KMS-11 (cell line): ENCODE results near the gene RPL7A.

Source experiments
- H2AFZ ChIP-seq: fragments of 200-600 bp; sonication (generic); 2 replicates; pipeline ENCODE4 v1.6.1; 2016; ENCODE audit warnings: antibody characterized with exemption, mixed run types, low read depth
- H3K27ac ChIP-seq: fragments of 200-600 bp; sonication (generic); 2 replicates; pipeline ENCODE4 v1.6.1; 2016; ENCODE audit warnings: mild to moderate bottlenecking, mixed run types
- H3K27me3 ChIP-seq: fragments of 200-600 bp; sonication (generic); 2 replicates; pipeline ENCODE4 v1.6.1; 2017; ENCODE audit warnings: mild to moderate bottlenecking, low read depth, mixed run types, moderate library complexity; ENCODE audit not compliant: insufficient read depth
- H3K36me3 ChIP-seq: fragments of 200-600 bp; sonication (generic); 2 replicates; pipeline ENCODE4 v1.6.1; 2017; ENCODE audit warnings: mild to moderate bottlenecking, mixed run types; ENCODE audit not compliant: insufficient read depth
- H3K4me1 ChIP-seq: fragments of 200-600 bp; sonication (generic); 2 replicates; pipeline ENCODE4 v1.6.1; 2016; ENCODE audit warnings: mild to moderate bottlenecking, low read depth, mixed run types; ENCODE audit not compliant: poor library complexity, severe bottlenecking
- H3K4me2 ChIP-seq: fragments of 200-600 bp; sonication (generic); 2 replicates; pipeline ENCODE4 v1.7.0; 2016; ENCODE audit warnings: mild to moderate bottlenecking, mixed run types
- H3K4me3 ChIP-seq: fragments of 200-600 bp; sonication (generic); IDR thresholded peaks from 2 replicates; pipeline ENCODE4 v1.6.1; 2017; ENCODE audit warnings: low read depth, low read length, mixed read lengths; ENCODE audit not compliant: insufficient read depth
- H3K79me2 ChIP-seq: fragments of 200-600 bp; sonication (generic); 2 replicates; pipeline ENCODE4 v1.6.1; 2016; ENCODE audit warnings: low read depth, mixed run types; ENCODE audit not compliant: insufficient read depth
- H3K9ac ChIP-seq: fragments of 200-600 bp; sonication (generic); 2 replicates; pipeline ENCODE4 v1.6.1; 2016; ENCODE audit warnings: mild to moderate bottlenecking, mixed run types
- H4K20me1 ChIP-seq: fragments of 200-600 bp; sonication (generic); 2 replicates; pipeline ENCODE4 v1.6.1; 2016; ENCODE audit warnings: mild to moderate bottlenecking, mixed run types; ENCODE audit not compliant: insufficient read depth
- TF ChIP-seq, protein P1 (sequence below): fragments of 200-600 bp; sonication (generic); conservative IDR thresholded peaks from 2 replicates; pipeline ENCODE4 v1.6.1; 2017; ENCODE audit warnings: low read depth, mild to moderate bottlenecking, antibody characterized with exemption, low read length, moderate library complexity, mixed read lengths

The RPL7A gene

GRCh38 chr9:133361507-133362092 lies 13.6 kb downstream of the RPL7A start:
- Histone ChIP-seq H3K4me1 (peaks cover 7% of the 10 kb centered on the region), H3K4me3 (no peak overlapping the region), H3K27ac (no peak overlapping the region), H3K27me3 (no peaks in the 10 kb centered on the region), H4K20me1 (no peaks in the 10 kb centered on the region), H3K79me2 (peaks cover 13% of the 10 kb centered on the region; the same call in 1 of the 2 replicates), H2AFZ (no peak overlapping the region), H3K36me3 (peaks cover 3% of the 10 kb centered on the region; the same call in 1 of the 2 replicates), H3K4me2 (no peak overlapping the region), H3K9ac (no peak overlapping the region)
- TF ChIP-seq, protein P1, sequence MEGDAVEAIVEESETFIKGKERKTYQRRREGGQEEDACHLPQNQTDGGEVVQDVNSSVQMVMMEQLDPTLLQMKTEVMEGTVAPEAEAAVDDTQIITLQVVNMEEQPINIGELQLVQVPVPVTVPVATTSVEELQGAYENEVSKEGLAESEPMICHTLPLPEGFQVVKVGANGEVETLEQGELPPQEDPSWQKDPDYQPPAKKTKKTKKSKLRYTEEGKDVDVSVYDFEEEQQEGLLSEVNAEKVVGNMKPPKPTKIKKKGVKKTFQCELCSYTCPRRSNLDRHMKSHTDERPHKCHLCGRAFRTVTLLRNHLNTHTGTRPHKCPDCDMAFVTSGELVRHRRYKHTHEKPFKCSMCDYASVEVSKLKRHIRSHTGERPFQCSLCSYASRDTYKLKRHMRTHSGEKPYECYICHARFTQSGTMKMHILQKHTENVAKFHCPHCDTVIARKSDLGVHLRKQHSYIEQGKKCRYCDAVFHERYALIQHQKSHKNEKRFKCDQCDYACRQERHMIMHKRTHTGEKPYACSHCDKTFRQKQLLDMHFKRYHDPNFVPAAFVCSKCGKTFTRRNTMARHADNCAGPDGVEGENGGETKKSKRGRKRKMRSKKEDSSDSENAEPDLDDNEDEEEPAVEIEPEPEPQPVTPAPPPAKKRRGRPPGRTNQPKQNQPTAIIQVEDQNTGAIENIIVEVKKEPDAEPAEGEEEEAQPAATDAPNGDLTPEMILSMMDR = no peak

DNA sequence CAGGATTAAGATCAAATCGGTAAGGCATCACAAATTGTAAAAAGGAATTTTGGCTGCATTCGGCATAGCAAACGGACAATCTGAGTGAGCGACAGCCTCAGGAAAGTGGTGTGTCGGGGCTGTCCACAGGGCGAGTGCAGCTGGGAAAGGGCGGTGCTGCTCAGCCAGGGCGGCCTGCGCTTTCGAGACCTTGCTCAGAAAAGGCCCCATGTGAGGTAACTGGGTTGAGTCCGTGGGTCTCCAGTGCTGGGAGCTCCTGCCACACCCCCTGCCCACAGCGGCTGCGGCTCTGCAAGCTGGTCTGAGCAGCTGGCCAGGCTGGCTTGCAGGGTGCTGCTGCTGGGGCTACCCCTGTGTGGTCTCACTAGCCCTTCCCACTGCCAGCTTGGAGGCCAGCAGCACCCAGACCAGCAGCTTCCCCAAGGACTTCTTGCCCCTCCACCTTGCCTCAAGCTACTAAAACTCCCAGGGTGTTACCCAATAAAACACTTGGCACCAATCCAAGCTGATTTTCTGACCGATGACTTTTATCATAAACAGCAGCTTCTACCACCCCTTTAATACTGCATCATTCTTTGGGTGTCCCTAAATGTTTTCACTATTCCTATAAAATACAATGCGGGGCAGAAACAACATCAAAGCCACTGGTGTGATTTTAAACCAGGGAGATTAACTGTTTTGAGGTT lies 14.5 kb downstream of the RPL7A start:
- TF ChIP-seq, protein P1 = no peak
- Histone ChIP-seq H3K4me2 (no peak overlapping the region), H3K79me2 (peaks cover 15% of the 10 kb centered on the region; the same call in 1 of the 2 replicates), H3K4me1 (peaks cover 2% of the 10 kb centered on the region), H3K9ac (no peak overlapping the region), H3K27ac (no peak overlapping the region), H4K20me1 (no peaks in the 10 kb centered on the region), H3K27me3 (no peaks in the 10 kb centered on the region), H2AFZ (no peak overlapping the region), H3K36me3 (peaks cover 3% of the 10 kb centered on the region; the same call in 1 of the 2 replicates), H3K4me3 (no peak overlapping the region)

DNA sequence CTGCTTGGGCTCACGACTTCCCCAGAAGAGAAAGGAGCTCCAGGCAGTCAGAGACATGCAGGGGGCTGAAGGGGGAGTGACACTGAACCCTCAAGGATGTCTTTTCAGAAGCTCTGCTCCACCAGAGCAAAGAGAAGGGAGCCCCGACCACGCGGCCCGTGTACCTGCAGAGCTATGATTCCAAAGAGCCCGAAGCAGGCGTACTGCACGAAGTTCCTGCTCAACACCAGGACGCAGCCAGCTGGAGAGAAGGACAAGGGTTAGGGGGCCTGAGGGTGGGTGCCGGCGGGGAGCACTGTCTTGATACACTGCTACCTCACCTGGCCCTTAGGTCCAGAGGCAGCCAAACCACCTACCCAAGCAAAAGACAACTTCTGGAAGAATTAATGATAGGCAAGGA lies 18.4 kb downstream of the RPL7A start:
- Histone ChIP-seq H3K79me2 (peaks cover 52% of the 10 kb centered on the region), H3K9ac (no peak overlapping the region), H2AFZ (no peak overlapping the region), H3K4me3 (no peak overlapping the region), H3K4me1 (no peaks in the 10 kb centered on the region), H3K27ac (no peak overlapping the region), H4K20me1 (0 out of 2 replicates have a peak, but pooled peaks cover 3% of the 10 kb centered on the region), H3K4me2 (no peak overlapping the region), H3K27me3 (no peaks in the 10 kb centered on the region), H3K36me3 (peaks cover 3% of the 10 kb centered on the region; the same call in 1 of the 2 replicates)
- TF ChIP-seq, protein P1 = no peak

GRCh38 chr9:133367221-133367620 lies 19.2 kb downstream of the RPL7A start:
- peaks cover 3% of the 10 kb centered on the region; the same call in 1 of the 2 replicates for H3K36me3 ChIP-seq
- TF ChIP-seq, protein P1 = no peak
- H3K9ac ChIP-seq = no peak overlapping the region
- no peak overlapping the region for H2AFZ ChIP-seq
- no peak overlapping the region for H3K4me2 ChIP-seq
- H3K79me2 ChIP-seq = peaks cover 60% of the 10 kb centered on the region
- H3K27me3 ChIP-seq = no peaks in the 10 kb centered on the region
- H3K4me3 ChIP-seq = no peak overlapping the region
- H3K27ac ChIP-seq = no peak overlapping the region
- H4K20me1 ChIP-seq = 0 out of 2 replicates have a peak, but pooled peaks cover 3% of the 10 kb centered on the region
- H3K4me1 ChIP-seq = no peaks in the 10 kb centered on the region
